HG03520 (cell line): ENCODE measurements around the gene PTPN11.
"Not testable (repeated sequence)": the region's sequence is repeated elsewhere in the genome, so short reads cannot be mapped to it uniquely, and the experiment has no call there.

Experiments
- ATAC-seq: cut with Tn5 transposase; IDR thresholded peaks from one replicate; pipeline ENCODE4 v1.9.1; 2021; ENCODE audit warnings: mild to moderate bottlenecking, moderate library complexity; ENCODE audit not compliant: unreplicated experiment

PTPN11 gene

GRCh38 chr12:112513471-112513870 lies 94.7 kb downstream of the PTPN11 start:
- ATAC-seq: no peak

- no peak for ATAC-seq
Measured at GRCh38 chr12:112514456-112514855, 95.7 kb downstream of the PTPN11 start.

DNA sequence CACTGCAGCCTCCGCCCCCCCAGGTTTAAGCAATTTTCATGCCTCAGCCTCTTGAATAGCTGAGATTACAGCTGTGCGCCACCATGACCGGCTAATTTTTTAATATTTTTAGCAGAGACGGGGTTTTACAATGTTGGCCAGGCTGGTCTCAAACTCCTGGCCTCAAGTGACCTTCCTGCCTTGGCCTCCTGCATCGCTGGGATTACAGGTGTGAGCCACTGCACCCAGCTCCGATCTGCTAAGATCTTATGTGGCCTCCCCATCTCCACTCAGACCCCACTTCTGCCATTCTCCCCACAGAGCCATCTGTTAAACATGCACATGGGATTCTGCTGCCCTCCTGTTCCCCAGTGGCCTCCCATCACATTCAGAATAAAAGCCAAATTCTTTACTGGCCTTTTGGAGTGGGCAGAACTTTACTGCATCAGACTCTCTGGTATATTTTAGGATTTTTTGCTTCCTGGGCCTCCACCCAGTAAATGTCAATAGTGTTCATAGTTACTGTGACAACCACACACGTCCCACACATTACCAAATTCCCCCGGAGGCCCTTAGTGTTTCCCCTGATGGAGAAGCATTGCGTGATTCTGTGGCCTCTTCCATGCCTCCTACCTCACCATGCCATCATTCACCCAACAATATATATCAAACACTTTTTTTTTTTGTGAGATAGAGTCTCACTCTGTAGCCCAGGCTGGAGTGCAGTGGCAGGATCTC lies 96.3 kb downstream of the PTPN11 start:
- no peak for ATAC-seq

DNA sequence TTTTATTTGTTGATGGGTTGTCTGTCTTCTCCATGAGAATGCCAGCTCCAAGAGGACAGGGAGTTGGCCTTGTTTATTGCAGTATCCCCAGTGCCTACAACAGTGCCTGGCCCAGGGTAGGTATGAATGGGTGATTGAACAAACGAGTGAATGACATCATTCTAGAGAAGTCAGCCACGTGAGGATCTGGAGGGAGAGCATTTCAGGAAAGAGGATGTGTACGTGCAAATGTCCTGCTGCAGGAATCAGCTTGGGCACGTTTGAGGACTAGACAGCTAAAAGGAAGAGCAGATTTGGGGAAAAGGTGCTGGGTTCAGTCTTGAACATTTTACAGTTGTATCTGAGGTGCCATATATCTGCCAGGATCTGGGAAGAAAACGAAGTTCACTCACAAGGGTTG lies 97.1 kb downstream of the PTPN11 start:
- ATAC-seq: no peak

DNA sequence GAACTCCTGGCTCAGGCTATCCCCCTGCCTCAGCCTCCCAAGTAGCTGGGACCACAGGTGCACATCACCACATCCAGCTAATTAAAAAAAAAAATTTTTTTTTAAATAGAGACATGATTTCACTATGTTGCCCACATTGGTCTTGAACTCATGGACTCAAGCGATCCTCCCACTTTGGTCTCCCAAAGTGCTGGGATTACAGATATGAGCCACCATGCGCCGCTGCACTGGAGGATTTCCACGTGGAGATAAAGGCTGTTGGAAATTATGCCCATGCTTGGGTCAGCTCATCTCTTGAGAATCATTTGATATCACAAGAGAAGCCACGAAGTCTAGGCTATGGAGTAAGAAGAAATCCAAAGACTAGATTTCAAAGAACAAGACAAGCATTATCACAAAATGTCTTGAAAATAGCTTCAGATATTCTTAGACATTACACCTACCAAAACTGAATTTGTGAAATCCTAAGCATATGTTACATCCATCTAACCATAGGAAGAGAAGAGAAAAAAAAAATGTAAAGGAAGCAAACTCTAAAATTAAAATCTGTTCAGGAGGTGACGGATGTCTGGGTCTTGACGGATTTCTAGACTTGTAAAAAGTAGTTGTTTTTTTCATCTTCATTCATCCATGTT lies 99.1 kb downstream of the PTPN11 start:
- ATAC-seq: no peak

DNA sequence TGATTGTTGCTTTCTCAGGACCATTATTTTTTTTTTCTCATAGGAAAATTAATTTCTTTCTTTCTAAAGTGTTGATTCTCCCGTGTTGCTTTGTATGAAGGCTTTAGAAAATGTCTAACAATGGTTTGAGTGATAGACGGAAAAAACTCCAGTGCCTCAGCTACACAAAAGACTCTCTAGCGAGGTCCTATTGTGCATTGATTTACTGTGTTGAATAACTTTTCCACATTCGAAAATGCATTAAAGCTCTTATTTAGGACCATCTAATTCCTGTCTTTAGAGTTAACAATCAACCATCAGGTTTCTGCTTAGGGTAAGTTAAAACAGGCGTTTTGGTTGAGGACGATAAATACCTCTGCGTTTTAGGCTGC lies 99.6 kb downstream of the PTPN11 start:
- ATAC-seq: no peak

- not testable (repeated sequence) for ATAC-seq
Measured at GRCh38 chr12:112519841-112520340, 101.1 kb downstream of the PTPN11 start.

DNA sequence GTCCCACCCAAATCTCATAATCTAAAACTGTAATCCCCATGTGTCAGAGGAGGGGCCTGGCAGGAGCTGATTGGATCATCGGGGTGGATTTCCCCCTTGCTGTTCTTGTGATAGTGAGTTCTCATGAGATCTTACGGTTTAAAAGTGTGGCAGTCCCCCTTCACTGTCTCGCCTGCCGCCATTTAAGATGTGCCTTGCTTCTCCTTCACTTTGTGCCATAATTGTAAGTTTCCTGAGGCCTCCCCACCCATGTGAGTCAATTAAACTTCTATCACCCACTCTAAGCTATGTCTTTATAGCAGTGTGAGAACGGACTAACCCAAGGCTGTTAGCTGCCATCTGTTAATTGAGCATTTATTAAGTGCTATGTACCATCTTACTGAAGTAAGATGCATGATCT lies 105.1 kb downstream of the PTPN11 start:
- no peak for ATAC-seq

DNA sequence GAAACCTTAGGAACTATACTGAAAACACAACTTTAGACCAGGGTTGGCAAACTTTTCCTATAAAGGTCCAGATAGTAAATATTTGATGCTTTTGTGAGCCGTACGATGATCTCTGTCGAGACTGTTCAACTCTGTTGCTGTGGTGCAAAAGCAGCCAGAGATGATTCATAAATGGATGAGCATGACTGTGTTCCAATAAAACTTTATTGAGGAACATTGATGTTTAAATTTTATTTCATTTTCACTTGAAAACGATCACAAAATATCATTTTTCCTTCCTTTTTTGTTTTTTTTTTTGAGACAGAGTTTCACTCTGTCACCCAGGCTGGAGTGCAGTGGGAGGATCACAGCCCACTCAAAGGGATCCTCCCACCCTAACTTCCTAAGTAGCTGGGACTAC lies 105.5 kb downstream of the PTPN11 start:
- ATAC-seq: no peak

DNA sequence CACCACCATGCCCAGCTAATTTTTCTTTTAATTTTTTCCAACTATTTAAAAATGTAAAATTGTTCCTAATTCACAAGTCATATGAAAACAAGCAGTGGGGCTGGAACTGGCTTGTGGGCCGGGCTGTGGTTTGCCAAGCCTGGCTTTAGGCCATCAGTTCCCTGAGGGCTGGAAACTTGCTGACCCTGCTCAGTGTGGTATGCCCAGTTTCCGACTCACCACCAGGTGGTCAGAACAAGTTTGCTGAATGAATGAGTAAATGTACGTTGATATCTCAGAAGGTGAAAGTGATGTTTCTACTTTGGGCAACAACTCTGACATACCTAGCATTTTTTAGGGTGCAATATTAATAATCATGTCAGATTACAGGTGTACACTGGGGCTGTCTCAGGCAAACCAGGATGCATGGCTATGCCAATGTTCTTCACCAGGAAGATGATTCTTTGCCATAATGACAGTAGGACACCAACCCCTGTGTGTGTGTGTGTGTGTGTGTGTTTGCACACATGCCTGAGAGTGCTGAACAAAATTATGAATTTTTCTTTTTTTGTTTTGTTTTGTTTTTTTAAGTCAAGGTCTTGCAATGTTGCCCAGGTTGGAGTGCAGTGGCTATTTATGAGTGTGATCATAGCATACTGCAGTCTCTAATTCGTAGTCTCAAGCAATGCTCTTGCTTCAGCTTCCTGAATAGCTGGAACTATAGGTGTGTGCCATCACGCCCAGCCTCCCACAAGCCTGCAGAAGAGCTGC lies 106.1 kb downstream of the PTPN11 start:
- ATAC-seq: no peak

GRCh38 chr12:112525426-112525809 lies 106.7 kb downstream of the PTPN11 start:
- ATAC-seq: no peak

GRCh38 chr12:112527082-112527481 lies 108.3 kb downstream of the PTPN11 start:
- ATAC-seq: no peak

- ATAC-seq: no peak
Measured at GRCh38 chr12:112527501-112527900, 108.8 kb downstream of the PTPN11 start.

DNA sequence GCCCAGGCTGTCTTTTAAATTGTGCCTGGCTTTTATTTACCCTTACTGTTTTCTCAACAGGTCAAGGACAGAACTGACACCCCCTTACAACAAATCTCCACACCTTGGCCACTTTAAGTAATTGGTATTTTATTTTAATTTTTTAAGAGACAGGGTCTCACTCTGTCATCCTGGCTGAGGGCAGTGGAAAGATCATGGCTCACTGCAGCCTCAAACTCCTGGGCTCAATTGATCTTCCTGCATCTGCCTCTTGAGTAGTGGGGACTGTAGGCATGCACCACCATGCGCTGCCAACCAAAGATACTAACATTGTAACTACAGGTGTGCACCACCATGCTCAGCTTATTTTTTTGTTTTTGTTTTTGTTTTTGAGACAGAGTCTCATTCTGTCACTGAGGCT lies 109.8 kb downstream of the PTPN11 start:
- ATAC-seq: no peak

GRCh38 chr12:112530941-112531340 lies 112.2 kb downstream of the PTPN11 start:
- no peak for ATAC-seq

DNA sequence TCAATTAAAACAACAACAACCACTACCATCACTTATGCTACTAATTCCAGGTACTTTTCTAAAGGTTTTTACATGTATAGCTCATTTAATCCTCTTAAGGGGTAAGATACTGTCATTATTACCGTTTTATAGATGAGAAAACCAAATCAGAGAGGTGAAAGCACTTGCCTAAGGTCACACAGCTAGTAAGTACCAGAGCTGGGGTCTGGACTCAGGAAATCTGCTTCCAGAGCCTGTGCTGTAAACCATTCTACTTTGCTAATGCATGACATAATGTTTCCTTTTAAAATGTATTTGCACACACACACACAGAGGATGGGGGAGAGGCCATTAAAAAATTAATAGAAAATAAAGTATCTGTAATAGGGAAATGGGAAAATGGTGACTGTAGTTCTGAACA lies 113.4 kb downstream of the PTPN11 start:
- no peak for ATAC-seq

- no peak for ATAC-seq
Measured at GRCh38 chr12:112533528-112533927, 114.8 kb downstream of the PTPN11 start.

GRCh38 chr12:112535017-112535416 lies 116.3 kb downstream of the PTPN11 start:
- ATAC-seq: no peak

GRCh38 chr12:112535637-112536366 lies 117.1 kb downstream of the PTPN11 start:
- ATAC-seq: no peak

DNA sequence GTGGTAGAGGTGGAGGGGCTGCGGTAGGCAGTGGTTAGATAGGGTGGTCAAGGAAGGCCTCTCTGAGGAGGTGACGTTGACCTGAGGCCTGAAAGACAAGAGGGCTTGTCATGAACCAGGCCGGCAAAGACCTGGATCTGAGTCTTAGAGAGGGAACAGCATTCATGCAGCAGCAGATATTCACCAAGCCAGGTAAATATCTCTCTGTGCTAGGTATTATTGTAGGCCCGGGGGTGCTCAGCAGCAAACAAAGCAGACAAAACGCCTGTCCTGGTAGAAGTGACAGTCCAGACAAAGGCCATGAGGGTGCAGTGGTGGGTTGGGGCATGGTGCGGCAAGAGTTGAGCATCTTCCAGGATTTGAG lies 117.6 kb downstream of the PTPN11 start:
- ATAC-seq: no peak

DNA sequence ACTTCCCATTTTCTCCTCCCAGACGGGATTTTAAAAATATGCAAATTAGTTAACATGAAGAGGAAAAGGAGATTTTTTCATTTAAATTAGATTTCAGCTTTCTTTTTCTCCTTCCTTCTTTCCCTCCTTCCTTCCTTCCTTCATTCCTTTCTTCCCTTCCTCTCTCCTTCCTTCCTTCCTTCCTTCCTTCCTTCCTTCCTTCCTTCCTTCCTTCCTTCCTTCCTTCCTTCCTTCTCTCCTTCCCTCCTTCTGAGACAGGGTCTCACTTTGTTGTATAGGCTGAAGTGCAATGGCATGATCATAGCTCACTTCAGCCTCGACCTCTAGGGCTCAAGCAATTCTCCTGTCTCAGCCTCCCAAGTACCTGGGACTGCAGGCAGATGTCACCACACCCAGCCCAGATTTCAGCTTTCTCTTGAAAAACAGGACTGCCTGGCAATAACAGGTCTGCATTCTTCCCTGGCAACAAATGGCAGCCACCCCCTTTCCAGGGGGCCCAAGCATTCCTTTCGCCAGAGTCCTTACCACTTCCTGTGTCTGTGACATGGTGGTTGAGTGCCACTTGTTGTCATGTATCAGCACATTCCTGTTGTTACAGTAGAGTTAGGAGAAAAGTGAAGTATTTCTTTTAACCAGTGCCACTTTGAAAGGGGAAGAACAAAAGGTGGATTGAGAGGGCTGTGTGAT lies 119.1 kb downstream of the PTPN11 start:
- ATAC-seq: no peak
